Measurements from ENCODE around the gene JMY. TPM values are rescaled to one million over a fixed set of nuclear protein-coding genes. Genes with fewer than 3 reads are reported as not detected.

The JMY gene
- total RNA-seq, 1 donor from 2014 or later = 19.5 TPM

- Mint-ChIP-seq H3K27ac (ENCODE audit: unreplicated experiment) (no peak overlapping the region), H3K9me3 (ENCODE audit: unreplicated experiment) (no peaks in the 10 kb centered on the region), H3K36me3 (ENCODE audit: unreplicated experiment) (peaks cover 2% of the 10 kb centered on the region), H3K4me3 (ENCODE audit: unreplicated experiment) (no peak overlapping the region), H3K27me3 (ENCODE audit: unreplicated experiment) (no peaks in the 10 kb centered on the region), H3K4me1 (ENCODE audit: unreplicated experiment) (no peaks in the 10 kb centered on the region)
- no peak for DNase-seq (ENCODE audit: extremely low spot score, unreplicated experiment)
- TF ChIP-seq, protein P1, sequence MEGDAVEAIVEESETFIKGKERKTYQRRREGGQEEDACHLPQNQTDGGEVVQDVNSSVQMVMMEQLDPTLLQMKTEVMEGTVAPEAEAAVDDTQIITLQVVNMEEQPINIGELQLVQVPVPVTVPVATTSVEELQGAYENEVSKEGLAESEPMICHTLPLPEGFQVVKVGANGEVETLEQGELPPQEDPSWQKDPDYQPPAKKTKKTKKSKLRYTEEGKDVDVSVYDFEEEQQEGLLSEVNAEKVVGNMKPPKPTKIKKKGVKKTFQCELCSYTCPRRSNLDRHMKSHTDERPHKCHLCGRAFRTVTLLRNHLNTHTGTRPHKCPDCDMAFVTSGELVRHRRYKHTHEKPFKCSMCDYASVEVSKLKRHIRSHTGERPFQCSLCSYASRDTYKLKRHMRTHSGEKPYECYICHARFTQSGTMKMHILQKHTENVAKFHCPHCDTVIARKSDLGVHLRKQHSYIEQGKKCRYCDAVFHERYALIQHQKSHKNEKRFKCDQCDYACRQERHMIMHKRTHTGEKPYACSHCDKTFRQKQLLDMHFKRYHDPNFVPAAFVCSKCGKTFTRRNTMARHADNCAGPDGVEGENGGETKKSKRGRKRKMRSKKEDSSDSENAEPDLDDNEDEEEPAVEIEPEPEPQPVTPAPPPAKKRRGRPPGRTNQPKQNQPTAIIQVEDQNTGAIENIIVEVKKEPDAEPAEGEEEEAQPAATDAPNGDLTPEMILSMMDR (IDR thresholded peaks at IDR 0.05) = no peak
Observed at GRCh38 chr5:79263290-79263689, 27.4 kb downstream of the JMY start.

DNA sequence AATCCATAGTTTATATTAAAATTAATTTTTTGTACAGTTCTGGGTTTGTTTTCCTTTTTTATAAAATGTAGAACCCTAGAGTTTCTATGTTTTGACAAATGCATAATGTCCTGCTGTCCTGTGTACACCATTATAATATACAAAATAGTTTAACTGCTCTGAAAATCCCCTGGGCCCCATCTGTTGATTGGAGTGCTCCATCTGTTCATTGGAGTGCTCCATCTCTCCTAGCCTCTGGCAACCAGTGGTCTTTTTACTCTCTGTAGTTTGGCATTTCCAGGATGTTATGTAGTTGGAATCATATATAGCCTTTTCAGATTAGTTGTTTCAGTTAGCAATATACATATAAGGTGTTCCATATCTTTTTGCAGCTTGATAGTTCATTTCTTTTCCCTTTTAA is 31.2 kb downstream of the JMY start:
- Mint-ChIP-seq H3K27ac (ENCODE audit: unreplicated experiment) (no peak overlapping the region), H3K4me3 (ENCODE audit: unreplicated experiment) (no peak overlapping the region), H3K36me3 (ENCODE audit: unreplicated experiment) (peaks cover 9% of the 10 kb centered on the region), H3K9me3 (ENCODE audit: unreplicated experiment) (peaks cover 2% of the 10 kb centered on the region), H3K4me1 (ENCODE audit: unreplicated experiment) (no peaks in the 10 kb centered on the region), H3K27me3 (ENCODE audit: unreplicated experiment) (no peaks in the 10 kb centered on the region)
- DNase-seq (ENCODE audit: extremely low spot score, unreplicated experiment) = no peak
- TF ChIP-seq, protein P1 (IDR thresholded peaks at IDR 0.05) = no peak

GRCh38 chr5:79269733-79270166 is 33.8 kb downstream of the JMY start:
- Mint-ChIP-seq H3K27me3 (ENCODE audit: unreplicated experiment) (no peaks in the 10 kb centered on the region), H3K36me3 (ENCODE audit: unreplicated experiment) (peaks cover 15% of the 10 kb centered on the region), H3K4me3 (ENCODE audit: unreplicated experiment) (no peak overlapping the region), H3K4me1 (ENCODE audit: unreplicated experiment) (no peaks in the 10 kb centered on the region), H3K27ac (ENCODE audit: unreplicated experiment) (no peak overlapping the region), H3K9me3 (ENCODE audit: unreplicated experiment) (peaks cover 12% of the 10 kb centered on the region)
- TF ChIP-seq, protein P1 (IDR thresholded peaks at IDR 0.05) = no peak
- no peak for DNase-seq (ENCODE audit: extremely low spot score, unreplicated experiment)

- no peak overlapping the region for H3K4me3 Mint-ChIP-seq (ENCODE audit: unreplicated experiment)
- TF ChIP-seq, protein P1 (IDR thresholded peaks at IDR 0.05) = no peak
- H3K9me3 Mint-ChIP-seq (ENCODE audit: unreplicated experiment) = peaks cover 12% of the 10 kb centered on the region
- H3K27me3 Mint-ChIP-seq (ENCODE audit: unreplicated experiment) = no peaks in the 10 kb centered on the region
- H3K36me3 Mint-ChIP-seq (ENCODE audit: unreplicated experiment) = peaks cover 17% of the 10 kb centered on the region
- DNase-seq (ENCODE audit: extremely low spot score, unreplicated experiment) = no peak
- no peak overlapping the region for H3K27ac Mint-ChIP-seq (ENCODE audit: unreplicated experiment)
- peaks cover 5% of the 10 kb centered on the region for H3K4me1 Mint-ChIP-seq (ENCODE audit: unreplicated experiment)
Observed at GRCh38 chr5:79273341-79273740, 37.4 kb downstream of the JMY start.

DNA sequence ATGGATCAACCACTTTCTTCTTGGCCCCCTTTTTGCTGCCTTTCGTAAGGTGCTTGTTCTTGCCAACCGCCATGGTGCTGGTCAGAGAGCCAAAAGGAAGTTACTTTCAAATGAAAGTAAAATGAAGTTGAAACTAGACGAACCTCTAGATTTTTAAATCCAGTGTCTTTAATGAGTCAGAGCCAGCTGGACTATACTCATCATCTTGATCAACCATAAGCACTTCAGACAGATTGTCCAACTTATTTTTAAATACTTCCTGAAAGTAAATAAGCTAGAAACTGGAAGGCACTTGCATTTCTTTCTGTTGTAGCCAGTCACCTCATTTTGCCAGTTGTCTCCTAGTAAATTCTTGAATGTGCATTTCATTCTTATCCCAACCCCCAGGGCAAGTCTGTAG is 48.9 kb downstream of the JMY start:
- Mint-ChIP-seq H3K27me3 (ENCODE audit: unreplicated experiment) (no peaks in the 10 kb centered on the region), H3K4me1 (ENCODE audit: unreplicated experiment) (no peaks in the 10 kb centered on the region), H3K9me3 (ENCODE audit: unreplicated experiment) (no peaks in the 10 kb centered on the region), H3K36me3 (ENCODE audit: unreplicated experiment) (peaks cover 13% of the 10 kb centered on the region), H3K27ac (ENCODE audit: unreplicated experiment) (no peak overlapping the region), H3K4me3 (ENCODE audit: unreplicated experiment) (no peak overlapping the region)
- no peak for DNase-seq (ENCODE audit: extremely low spot score, unreplicated experiment)
- TF ChIP-seq, protein P1 (IDR thresholded peaks at IDR 0.05) = no peak
